GM10248 (cell line): ENCODE data around the gene SPDYE16.
"Not testable (repeated sequence)": the region's sequence is repeated elsewhere in the genome, so short reads cannot be mapped to it uniquely, and the experiment has no call there.

Source experiments
- CTCF ChIA-PET: fragments of 300-600 bp; sonication (Branson Sonifier 250); formaldehyde crosslinking; extraction: SDS; loops from one replicate; lab custom pipeline; 2021; ENCODE audit warnings: antibody characterized with exemption; lab: Yijun Ruan, JAX
- POLR2A ChIA-PET: fragments of 350-650 bp; sonication (Branson Sonifier 250); formaldehyde crosslinking; extraction: SDS; loops from one replicate; lab custom pipeline; 2020; ENCODE audit warnings: antibody characterized with exemption; lab: Yijun Ruan, JAX
- DNase-seq: peaks from one replicate; pipeline ENCODE4 v3.0.0; 2012; ENCODE audit errors: extremely low spot score

SPDYE16 gene

GRCh38 chr7:76543197-76543596 is at the start of gene SPDYE16:
SPDYE16 (minus strand) TSS chr7:76543297; CDS start chr7:76541459, 1,838 bp downstream.
- CTCF ChIA-PET, DNase-seq, POLR2A ChIA-PET: not testable (repeated sequence)

GRCh38 chr7:76592694-76593093 is 49.6 kb upstream of the SPDYE16 start:
- CTCF ChIA-PET, POLR2A ChIA-PET, DNase-seq: not testable (repeated sequence)

- POLR2A ChIA-PET, CTCF ChIA-PET: not testable (repeated sequence)
- peak; percentile 11 for DNase-seq
These were observed 48.7 kb upstream of the SPDYE16 start for GRCh38 chr7:76591602-76592304.

GRCh38 chr7:76591033-76591432 is 47.9 kb upstream of the SPDYE16 start:
- DNase-seq, CTCF ChIA-PET, POLR2A ChIA-PET: not testable (repeated sequence)

- DNase-seq, CTCF ChIA-PET, POLR2A ChIA-PET: not testable (repeated sequence)
These were observed 45.5 kb upstream of the SPDYE16 start for GRCh38 chr7:76588586-76588985.

- DNase-seq, CTCF ChIA-PET, POLR2A ChIA-PET: not testable (repeated sequence)
These were observed 43.7 kb upstream of the SPDYE16 start for GRCh38 chr7:76586585-76587315.

GRCh38 chr7:76583636-76584281 is 40.7 kb upstream of the SPDYE16 start:
- POLR2A ChIA-PET = not testable (repeated sequence)

GRCh38 chr7:76582848-76583631 is 39.9 kb upstream of the SPDYE16 start:
- POLR2A ChIA-PET, CTCF ChIA-PET, DNase-seq: not testable (repeated sequence)

More at GRCh38 chr7:76583636-76584281, 40.7 kb upstream of the SPDYE16 start:
- CTCF ChIA-PET, DNase-seq: not testable (repeated sequence)

GRCh38 chr7:76575919-76576655 is 33.0 kb upstream of the SPDYE16 start:
- DNase-seq, POLR2A ChIA-PET, CTCF ChIA-PET: not testable (repeated sequence)

- POLR2A ChIA-PET, DNase-seq, CTCF ChIA-PET: not testable (repeated sequence)
These were observed 32.3 kb upstream of the SPDYE16 start for GRCh38 chr7:76575431-76575830.

- POLR2A ChIA-PET = not testable (repeated sequence)
These were observed 29.2 kb upstream of the SPDYE16 start for GRCh38 chr7:76572296-76572695.

GRCh38 chr7:76570324-76570775 is 27.3 kb upstream of the SPDYE16 start:
- POLR2A ChIA-PET, DNase-seq, CTCF ChIA-PET: not testable (repeated sequence)

More at GRCh38 chr7:76572296-76572695, 29.2 kb upstream of the SPDYE16 start:
- CTCF ChIA-PET, DNase-seq: not testable (repeated sequence)

GRCh38 chr7:76568742-76569141 is 25.6 kb upstream of the SPDYE16 start:
- DNase-seq, CTCF ChIA-PET, POLR2A ChIA-PET: not testable (repeated sequence)

- POLR2A ChIA-PET, CTCF ChIA-PET, DNase-seq: not testable (repeated sequence)
These were observed 24.7 kb upstream of the SPDYE16 start for GRCh38 chr7:76567753-76568152.

- DNase-seq, POLR2A ChIA-PET, CTCF ChIA-PET: not testable (repeated sequence)
These were observed 24.2 kb upstream of the SPDYE16 start for GRCh38 chr7:76567311-76567710.

GRCh38 chr7:76565001-76565400 is 21.9 kb upstream of the SPDYE16 start:
- CTCF ChIA-PET, DNase-seq, POLR2A ChIA-PET: not testable (repeated sequence)

- POLR2A ChIA-PET, CTCF ChIA-PET: not testable (repeated sequence)
These were observed 18.2 kb upstream of the SPDYE16 start for GRCh38 chr7:76561342-76561741.

More at GRCh38 chr7:76561342-76561741, 18.2 kb upstream of the SPDYE16 start:
- DNase-seq = not testable (repeated sequence)
